RWPE2 (cell line): ENCODE data around the gene ENOX2.

Experiments used
- ATAC-seq: fragments of 200-7000 bp; cut with Tn5 transposase; 3 replicates; pipeline ENCODE4 v1.9.1; 2021; ENCODE audit warnings: low read depth
- DNase-seq: peaks from one replicate; pipeline ENCODE4 v3.0.0-alpha.2; 2020; ENCODE audit warnings: low spot score
- H3K27ac ChIP-seq: fragments of 450-650 bp; 2 replicates; pipeline ENCODE4 v1.5.1; 2017; ENCODE audit warnings: mild to moderate bottlenecking; ENCODE audit not compliant: poor library complexity, severe bottlenecking
- H3K27me3 ChIP-seq: fragments of 250-450 bp; sonication (Bioruptor Pico); 2 replicates; pipeline ENCODE4 v1.5.1; 2021; ENCODE audit warnings: mild to moderate bottlenecking, moderate library complexity; ENCODE audit not compliant: insufficient read depth, poor library complexity, severe bottlenecking
- H3K36me3 ChIP-seq: fragments of 250-450 bp; sonication (Bioruptor Pico); 2 replicates; pipeline ENCODE4 v1.5.1; 2020; ENCODE audit warnings: low read depth, mild to moderate bottlenecking, moderate library complexity
- H3K4me1 ChIP-seq: fragments of 250-450 bp; sonication (Bioruptor Pico); 2 replicates; pipeline ENCODE4 v1.5.1; 2021; ENCODE audit warnings: mild to moderate bottlenecking, moderate library complexity; ENCODE audit not compliant: insufficient read depth, poor library complexity, severe bottlenecking
- H3K4me3 ChIP-seq: fragments of 250-450 bp; sonication (Bioruptor Pico); 2 replicates; pipeline ENCODE4 v1.5.1; 2021; ENCODE audit warnings: mild to moderate bottlenecking, moderate library complexity; ENCODE audit not compliant: severe bottlenecking
- H3K9me3 ChIP-seq: fragments of 250-450 bp; sonication (Bioruptor Pico); 2 replicates; pipeline ENCODE4 v1.5.1; 2021; ENCODE audit warnings: mild to moderate bottlenecking, moderate library complexity; ENCODE audit not compliant: severe bottlenecking
- TF ChIP-seq, protein P1 (sequence below): fragments of 450-650 bp; IDR thresholded peaks from one replicate; pipeline ENCODE4 v1.5.1; 2017; ENCODE audit warnings: mild to moderate bottlenecking, moderate library complexity; ENCODE audit not compliant: poor library complexity, severe bottlenecking

Gene ENOX2

DNA sequence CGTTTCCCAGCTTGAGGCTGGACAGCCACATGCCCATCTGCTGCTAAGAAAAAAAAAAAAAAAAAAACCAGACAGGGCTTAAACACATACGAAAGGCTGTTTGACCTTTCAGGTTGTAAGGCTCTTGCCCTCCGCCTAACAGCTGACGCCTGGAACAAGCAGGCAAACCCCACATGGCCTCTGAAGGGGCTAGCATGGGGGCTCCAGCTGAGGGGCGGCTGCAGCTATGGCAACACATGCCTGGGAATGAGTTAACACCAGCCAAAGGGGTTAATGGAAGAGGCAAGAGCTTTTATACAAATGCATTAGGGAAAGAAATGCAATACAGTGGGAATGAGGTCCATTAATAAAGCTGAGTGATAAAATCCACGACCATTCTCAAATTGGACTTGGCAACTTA is 183.6 kb downstream of the ENOX2 start:
- no peak overlapping the region for H3K27ac ChIP-seq
- H3K4me3 ChIP-seq: no peak overlapping the region
- DNase-seq (no peak), ATAC-seq (no peak)
- H3K36me3 ChIP-seq: no peaks in the 10 kb centered on the region
- H3K9me3 ChIP-seq: no peaks in the 10 kb centered on the region
- TF ChIP-seq, protein P1, sequence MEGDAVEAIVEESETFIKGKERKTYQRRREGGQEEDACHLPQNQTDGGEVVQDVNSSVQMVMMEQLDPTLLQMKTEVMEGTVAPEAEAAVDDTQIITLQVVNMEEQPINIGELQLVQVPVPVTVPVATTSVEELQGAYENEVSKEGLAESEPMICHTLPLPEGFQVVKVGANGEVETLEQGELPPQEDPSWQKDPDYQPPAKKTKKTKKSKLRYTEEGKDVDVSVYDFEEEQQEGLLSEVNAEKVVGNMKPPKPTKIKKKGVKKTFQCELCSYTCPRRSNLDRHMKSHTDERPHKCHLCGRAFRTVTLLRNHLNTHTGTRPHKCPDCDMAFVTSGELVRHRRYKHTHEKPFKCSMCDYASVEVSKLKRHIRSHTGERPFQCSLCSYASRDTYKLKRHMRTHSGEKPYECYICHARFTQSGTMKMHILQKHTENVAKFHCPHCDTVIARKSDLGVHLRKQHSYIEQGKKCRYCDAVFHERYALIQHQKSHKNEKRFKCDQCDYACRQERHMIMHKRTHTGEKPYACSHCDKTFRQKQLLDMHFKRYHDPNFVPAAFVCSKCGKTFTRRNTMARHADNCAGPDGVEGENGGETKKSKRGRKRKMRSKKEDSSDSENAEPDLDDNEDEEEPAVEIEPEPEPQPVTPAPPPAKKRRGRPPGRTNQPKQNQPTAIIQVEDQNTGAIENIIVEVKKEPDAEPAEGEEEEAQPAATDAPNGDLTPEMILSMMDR: no peak
- no peaks in the 10 kb centered on the region for H3K4me1 ChIP-seq
- H3K27me3 ChIP-seq: no peaks in the 10 kb centered on the region

- no peaks in the 10 kb centered on the region for H3K4me1 ChIP-seq
- H3K9me3 ChIP-seq: no peaks in the 10 kb centered on the region
Observed at GRCh38 chrX:130718137-130718536, 184.9 kb downstream of the ENOX2 start.

GRCh38 chrX:130716781-130717413 is 186.1 kb downstream of the ENOX2 start:
- no peaks in the 10 kb centered on the region for H3K36me3 ChIP-seq
- no peak overlapping the region for H3K27ac ChIP-seq
- no peak overlapping the region for H3K4me3 ChIP-seq
- H3K9me3 ChIP-seq: no peaks in the 10 kb centered on the region
- no peaks in the 10 kb centered on the region for H3K4me1 ChIP-seq
- H3K27me3 ChIP-seq: no peaks in the 10 kb centered on the region
- DNase-seq (no peak), ATAC-seq (no peak)
- TF ChIP-seq, protein P1: no peak

More at GRCh38 chrX:130718137-130718536, 184.9 kb downstream of the ENOX2 start:
- DNase-seq: no peak
- Histone ChIP-seq H3K27ac (no peak overlapping the region), H3K27me3 (no peaks in the 10 kb centered on the region), H3K36me3 (no peaks in the 10 kb centered on the region), H3K4me3 (no peak overlapping the region)
- TF ChIP-seq, protein P1: no peak
- no peak for ATAC-seq

DNA sequence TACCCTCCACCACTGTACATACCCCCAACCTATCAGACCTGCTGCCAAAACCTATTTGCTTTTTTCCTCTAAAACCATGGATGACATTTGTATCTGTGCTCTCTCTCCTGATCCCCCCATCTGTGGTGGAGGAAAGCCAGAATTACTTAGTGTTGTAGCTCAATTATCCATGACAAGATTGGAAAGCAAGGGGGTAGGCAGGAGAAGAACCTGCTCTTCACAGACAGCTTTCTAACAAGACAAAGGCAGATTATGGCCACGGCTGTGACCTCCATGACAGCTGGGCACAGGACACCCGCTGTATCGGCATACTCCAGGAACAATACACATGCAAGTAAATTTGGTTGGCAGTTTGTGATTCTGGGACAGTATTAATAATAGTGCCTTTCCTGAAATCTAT is 186.7 kb downstream of the ENOX2 start:
- H3K27ac ChIP-seq: no peak overlapping the region
- no peak overlapping the region for H3K4me3 ChIP-seq
- TF ChIP-seq, protein P1: no peak
- H3K27me3 ChIP-seq: no peaks in the 10 kb centered on the region
- ATAC-seq (no peak), DNase-seq (no peak)
- no peaks in the 10 kb centered on the region for H3K36me3 ChIP-seq
- H3K9me3 ChIP-seq: no peaks in the 10 kb centered on the region
- H3K4me1 ChIP-seq: no peaks in the 10 kb centered on the region

DNA sequence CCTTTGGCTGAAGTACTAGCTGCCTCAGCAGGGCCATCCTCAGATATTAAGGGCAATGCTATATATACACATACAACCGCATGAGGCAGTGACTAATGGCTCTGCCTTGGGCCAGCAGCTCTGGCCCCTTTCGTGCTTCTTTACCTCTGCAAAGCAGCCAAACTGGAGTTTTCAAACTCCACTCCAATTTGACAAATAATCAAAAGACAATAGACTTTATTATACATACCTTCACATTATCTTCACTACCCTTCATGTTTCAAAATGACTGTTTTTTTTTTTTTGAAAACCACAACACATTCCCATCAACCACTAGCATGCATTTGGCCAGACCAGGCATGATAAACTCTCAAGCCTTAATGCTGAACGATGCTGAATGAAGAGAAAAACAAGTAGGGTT is 187.7 kb downstream of the ENOX2 start:
- Histone ChIP-seq H3K4me1 (no peaks in the 10 kb centered on the region), H3K27me3 (no peaks in the 10 kb centered on the region), H3K27ac (no peak overlapping the region), H3K9me3 (no peaks in the 10 kb centered on the region), H3K36me3 (no peaks in the 10 kb centered on the region), H3K4me3 (no peak overlapping the region)
- TF ChIP-seq, protein P1: no peak
- DNase-seq (no peak), ATAC-seq (no peak)
